ENCODE measurements around the gene TCF19.

TCF19 gene

GRCh38 chr6:31158140-31158862, at the start of gene TCF19:
Gene TCF19, plus strand, starts transcription at chr6:31158589. Its CDS starts 881 bp downstream, at chr6:31159470.
- no peak within 1 kb of the TSS for H2AFZ ChIP-seq (ENCODE audit: low read depth, low read length)
- H3K4me2 ChIP-seq (ENCODE audit: low read length), result peak within 1 kb of the TSS; percentile 98
- H3K27ac ChIP-seq (ENCODE audit: low read length), result peak within 1 kb of the TSS; percentile 77
- H3K79me2 ChIP-seq (ENCODE audit: low read length), result peaks cover 60% of the 10 kb centered on the region
- peaks cover 34% of the 10 kb centered on the region for H3K36me3 ChIP-seq (replicated peaks; ENCODE audit: low read depth, low read length)
- H4K20me1 ChIP-seq (ENCODE audit: insufficient read depth, low read length), result no peaks in the 10 kb centered on the region
- no peaks in the 10 kb centered on the region for H3K9me3 ChIP-seq (ENCODE audit: insufficient read depth, low read length)
- peaks cover 32% of the 10 kb centered on the region for H3K4me1 ChIP-seq (ENCODE audit: low read length)
- peak within 1 kb of the TSS; percentile 94 for H3K4me3 ChIP-seq (ENCODE audit: low read length)
- TF ChIP-seq EZH2phosphoT487 (IDR thresholded peaks at IDR 0.05; ENCODE audit: low read depth) (no peak), CTCF (IDR thresholded peaks at IDR 0.05; ENCODE audit: low read depth, low read length) (no peak)
- peak within 1 kb of the TSS; percentile 93 for H3K9ac ChIP-seq (ENCODE audit: low read length)
- H3K27me3 ChIP-seq (ENCODE audit: low read depth, low read length), result no peaks in the 10 kb centered on the region

- H3K4me3 ChIP-seq (ENCODE audit: low read length), result no peak overlapping the region
- H4K20me1 ChIP-seq (ENCODE audit: insufficient read depth, low read length), result no peaks in the 10 kb centered on the region
- no peaks in the 10 kb centered on the region for H3K9me3 ChIP-seq (ENCODE audit: insufficient read depth, low read length)
- H3K79me2 ChIP-seq (ENCODE audit: low read length), result no peaks in the 10 kb centered on the region
- peaks cover 17% of the 10 kb centered on the region for H3K27me3 ChIP-seq (ENCODE audit: low read depth, low read length)
- H3K9ac ChIP-seq (ENCODE audit: low read length), result no peak overlapping the region
- H3K4me2 ChIP-seq (ENCODE audit: low read length), result no peak overlapping the region
- H3K4me1 ChIP-seq (ENCODE audit: low read length), result peaks cover 32% of the 10 kb centered on the region
- H3K27ac ChIP-seq (ENCODE audit: low read length), result no peak overlapping the region
- TF ChIP-seq CTCF (IDR thresholded peaks at IDR 0.05; ENCODE audit: low read depth, low read length), result no peak
- no peak for TF ChIP-seq EZH2phosphoT487 (IDR thresholded peaks at IDR 0.05; ENCODE audit: low read depth)
- no peak overlapping the region for H2AFZ ChIP-seq (ENCODE audit: low read depth, low read length)
- no peaks in the 10 kb centered on the region for H3K36me3 ChIP-seq (replicated peaks; ENCODE audit: low read depth, low read length)
Measured at GRCh38 chr6:31110825-31111582, 47.4 kb upstream of the TCF19 start.

- H3K9me3 ChIP-seq (ENCODE audit: insufficient read depth, low read length), result no peaks in the 10 kb centered on the region
- no peak overlapping the region for H3K27ac ChIP-seq (ENCODE audit: low read length)
- H3K4me2 ChIP-seq (ENCODE audit: low read length), result no peak overlapping the region
- peaks cover 17% of the 10 kb centered on the region for H3K27me3 ChIP-seq (ENCODE audit: low read depth, low read length)
- no peaks in the 10 kb centered on the region for H4K20me1 ChIP-seq (ENCODE audit: insufficient read depth, low read length)
- peaks cover 33% of the 10 kb centered on the region for H3K4me1 ChIP-seq (ENCODE audit: low read length)
- TF ChIP-seq EZH2phosphoT487 (IDR thresholded peaks at IDR 0.05; ENCODE audit: low read depth) (no peak), CTCF (IDR thresholded peaks at IDR 0.05; ENCODE audit: low read depth, low read length) (no peak)
- H3K9ac ChIP-seq (ENCODE audit: low read length), result no peak overlapping the region
- H3K36me3 ChIP-seq (replicated peaks; ENCODE audit: low read depth, low read length), result no peaks in the 10 kb centered on the region
- no peak overlapping the region for H2AFZ ChIP-seq (ENCODE audit: low read depth, low read length)
- no peak overlapping the region for H3K4me3 ChIP-seq (ENCODE audit: low read length)
- no peaks in the 10 kb centered on the region for H3K79me2 ChIP-seq (ENCODE audit: low read length)
Measured at GRCh38 chr6:31111712-31112111, 46.7 kb upstream of the TCF19 start.

- peaks cover 33% of the 10 kb centered on the region for H3K4me1 ChIP-seq (ENCODE audit: low read length)
- H3K9me3 ChIP-seq (ENCODE audit: insufficient read depth, low read length), result no peaks in the 10 kb centered on the region
- no peak within 1 kb of the TSS for H2AFZ ChIP-seq (ENCODE audit: low read depth, low read length)
- no peak within 1 kb of the TSS for H3K9ac ChIP-seq (ENCODE audit: low read length)
- H3K27ac ChIP-seq (ENCODE audit: low read length), result no peak within 1 kb of the TSS
- TF ChIP-seq EZH2phosphoT487 (IDR thresholded peaks at IDR 0.05; ENCODE audit: low read depth), result no peak
- TF ChIP-seq CTCF (IDR thresholded peaks at IDR 0.05; ENCODE audit: low read depth, low read length), result no peak
- peaks cover 17% of the 10 kb centered on the region for H3K27me3 ChIP-seq (ENCODE audit: low read depth, low read length)
- H3K79me2 ChIP-seq (ENCODE audit: low read length), result no peaks in the 10 kb centered on the region
- H3K4me2 ChIP-seq (ENCODE audit: low read length), result no peak within 1 kb of the TSS
- no peaks in the 10 kb centered on the region for H4K20me1 ChIP-seq (ENCODE audit: insufficient read depth, low read length)
- no peak within 1 kb of the TSS for H3K4me3 ChIP-seq (ENCODE audit: low read length)
- H3K36me3 ChIP-seq (replicated peaks; ENCODE audit: low read depth, low read length), result no peaks in the 10 kb centered on the region
Measured at GRCh38 chr6:31112478-31112877, 45.9 kb upstream of the TCF19 start, which contains the start of gene C6orf15. Gene C6orf15, minus strand, starts transcription at chr6:31112575. Its CDS starts 20 bp downstream, at chr6:31112555.

Measured in OCI-LY3 (cell line).